Lung microvascular endothelial cell (primary cell): ENCODE results near the gene SLC4A5. TPM values are rescaled to one million over a fixed set of nuclear protein-coding genes. Genes with fewer than 3 reads are reported as not detected.

ENCODE experiments used
- DNase-seq, 2 donors: peaks; one replicate each; pipeline versions ENCODE4 v3.0.0 to v3.0.0-alpha.2; 2010; ENCODE audit warnings: low read depth in 2 of 2
- total RNA-seq: library from RNA; depleted of rRNA; stranded (reverse); fragments of >200 nt; gene quantifications from 2 replicates; pipeline ENCODE4 v1.2.1, GENCODE V29; 2014

Gene SLC4A5
- total RNA-seq, 1 donor from 2014 or later: 0.20 TPM

GRCh38 chr2:74316627-74317295 lies 26.5 kb downstream of the SLC4A5 start:
- DNase-seq: no peak

GRCh38 chr2:74314107-74314506 lies 29.1 kb downstream of the SLC4A5 start:
- no peak for DNase-seq

GRCh38 chr2:74313497-74313896 lies 29.7 kb downstream of the SLC4A5 start:
- no peak for DNase-seq

- DNase-seq: no peak
These were observed 30.3 kb downstream of the SLC4A5 start for GRCh38 chr2:74312913-74313312.

GRCh38 chr2:74307720-74308119 lies 35.5 kb downstream of the SLC4A5 start:
- DNase-seq: no peak

GRCh38 chr2:74304332-74305148 lies 38.7 kb downstream of the SLC4A5 start:
- no peak for DNase-seq

- DNase-seq: no peak
These were observed 40.4 kb downstream of the SLC4A5 start for GRCh38 chr2:74302865-74303264.

GRCh38 chr2:74301262-74301661 lies 42.0 kb downstream of the SLC4A5 start:
- no peak for DNase-seq

- DNase-seq: no peak
These were observed 42.7 kb downstream of the SLC4A5 start for GRCh38 chr2:74300506-74300905.

GRCh38 chr2:74297950-74298349 lies 45.3 kb downstream of the SLC4A5 start:
- no peak for DNase-seq

GRCh38 chr2:74297391-74297790 lies 45.8 kb downstream of the SLC4A5 start:
- no peak for DNase-seq

GRCh38 chr2:74293191-74293991 lies 49.8 kb downstream of the SLC4A5 start:
- DNase-seq: no peak

- DNase-seq: no peak
These were observed 50.5 kb downstream of the SLC4A5 start for GRCh38 chr2:74292751-74293150.

GRCh38 chr2:74291886-74292621 lies 51.2 kb downstream of the SLC4A5 start:
- no peak for DNase-seq

- DNase-seq: no peak
These were observed 52.0 kb downstream of the SLC4A5 start for GRCh38 chr2:74291218-74291544.

GRCh38 chr2:74290466-74291217 lies 52.6 kb downstream of the SLC4A5 start:
- DNase-seq: no peak

GRCh38 chr2:74290066-74290465 lies 53.1 kb downstream of the SLC4A5 start:
- DNase-seq: no peak

GRCh38 chr2:74286725-74287124 lies 56.5 kb downstream of the SLC4A5 start:
- no peak for DNase-seq

- DNase-seq: no peak
These were observed 61.9 kb downstream of the SLC4A5 start for GRCh38 chr2:74281141-74281975.

- no peak for DNase-seq
These were observed 64.5 kb downstream of the SLC4A5 start for GRCh38 chr2:74278694-74279093.
